ENCODE results near the gene NUBP2. TPM values are rescaled to one million over a fixed set of nuclear protein-coding genes. Genes with fewer than 3 reads are reported as not detected.

Gene NUBP2, protein sequence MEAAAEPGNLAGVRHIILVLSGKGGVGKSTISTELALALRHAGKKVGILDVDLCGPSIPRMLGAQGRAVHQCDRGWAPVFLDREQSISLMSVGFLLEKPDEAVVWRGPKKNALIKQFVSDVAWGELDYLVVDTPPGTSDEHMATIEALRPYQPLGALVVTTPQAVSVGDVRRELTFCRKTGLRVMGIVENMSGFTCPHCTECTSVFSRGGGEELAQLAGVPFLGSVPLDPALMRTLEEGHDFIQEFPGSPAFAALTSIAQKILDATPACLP
- 76.0 and 76.6 TPM in 2 replicates for total RNA-seq (2021)
- percentile 58 among the genes with signal in this experiment for Bru-seq, nascent RNA
- BruChase-seq, experiment 1, labeled RNA remaining after a 2-hour chase: percentile 64 among the genes with signal in this experiment
- BruChase-seq, experiment 2, labeled RNA remaining after a 6-hour chase: percentile 72 among the genes with signal in this experiment
- long read RNA-seq, transcript NUBP2-211 (5 exons, 2,196 nt): minor isoform, 5 of 167 reads
- long read RNA-seq, transcript NUBP2-201 (7 exons, 1,413 nt): major isoform, 87 of 167 reads
- long read RNA-seq, transcript NUBP2-215 (6 exons, 1,173 nt): minor isoform, 39 of 167 reads
- long read RNA-seq, partial matches to known transcripts: 12 of 167 reads
- long read RNA-seq, other reads (novel, unspliced or antisense): 20 of 167 reads

GRCh38 chr16:1782408-1783264 is at the start of gene NUBP2, which contains the start of gene SPSB3:
TSS of gene NUBP2 (plus strand) at chr16:1782960. CDS start at chr16:1783021, 61 bp downstream.
TSS of gene SPSB3 (minus strand) at chr16:1782571. CDS start at chr16:1781483, 1,088 bp downstream.
- H3K36me3 ChIP-seq (ENCODE audit: insufficient read depth, low read length, poor library complexity, severe bottlenecking): peaks cover 5% of the 10 kb centered on the region
- intact Hi-C loops (cut with micrococcal nuclease; ENCODE audit: unreplicated experiment): no loop called here
- H3K27me3 ChIP-seq (replicated peaks; ENCODE audit: insufficient read depth, low read depth, low read length, poor library complexity): no peaks in the 10 kb centered on the region
- H3K9me3 ChIP-seq (ENCODE audit: low read depth, low read length, poor library complexity, severe bottlenecking): no peaks in the 10 kb centered on the region
- peak; percentile 100 for DNase-seq (ENCODE audit: low spot score)
- no peak for TF ChIP-seq EZH2 (IDR thresholded peaks at IDR 0.05; ENCODE audit: borderline replicate concordance, low read depth, low read length, poor library complexity, severe bottlenecking)
- ChIA-PET CTCF (interaction anchor here (0.5 to 1.1 kb wide), 3 partner anchors 10 to 1165 kb away, joined by 3 to 4 read pairs (median 3); partner anchors contain the start of genes EME2, MRPS34 and TBC1D24), POLR2A (ENCODE audit: low non-redundant PET) (interaction anchor here (0.6 to 1.0 kb wide), 4 partner anchors 11 to 81 kb away, joined by 3 to 14 read pairs (median 10); no protein-coding TSS in a partner anchor)
- no peaks in the 10 kb centered on the region for H3K4me1 ChIP-seq (ENCODE audit: insufficient read depth, low read length, poor library complexity, severe bottlenecking)
- peak within 1 kb of the TSS; percentile 86 for H3K27ac ChIP-seq (ENCODE audit: low read depth, low read length, poor library complexity, severe bottlenecking)
- peak within 1 kb of the TSS; percentile 90 for H3K4me3 ChIP-seq (ENCODE audit: low read depth, low read length, poor library complexity, severe bottlenecking)
- BruUV-seq (replicated peaks): no TSS peak

DNA sequence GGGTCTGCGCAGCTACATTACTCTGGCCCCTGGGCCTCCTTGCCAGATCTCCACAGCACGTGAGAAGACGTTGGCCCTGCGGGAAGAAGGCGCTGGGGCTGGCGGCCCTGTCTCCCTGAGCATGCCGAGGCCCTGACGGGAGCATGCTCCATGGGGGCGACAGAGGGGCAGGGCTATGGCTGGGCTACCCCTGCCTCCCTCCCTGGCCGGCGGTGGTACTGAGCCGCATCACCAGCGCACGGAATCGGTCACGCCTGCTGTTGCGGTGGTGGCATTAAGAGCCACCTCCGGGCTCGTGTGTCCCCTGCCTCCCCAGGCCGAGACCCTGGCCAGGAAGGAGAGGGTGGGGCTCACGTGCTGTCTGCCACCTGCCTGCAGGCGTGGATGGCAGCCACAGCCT is 48.6 kb upstream of the NUBP2 start:
- BruUV-seq (replicated peaks): no TSS peak
- no peak overlapping the region for H3K4me3 ChIP-seq (ENCODE audit: low read depth, low read length, poor library complexity, severe bottlenecking)
- peaks cover 6% of the 10 kb centered on the region for H3K9me3 ChIP-seq (ENCODE audit: low read depth, low read length, poor library complexity, severe bottlenecking)
- no peak overlapping the region for H3K27ac ChIP-seq (ENCODE audit: low read depth, low read length, poor library complexity, severe bottlenecking)
- TF ChIP-seq, protein P1, sequence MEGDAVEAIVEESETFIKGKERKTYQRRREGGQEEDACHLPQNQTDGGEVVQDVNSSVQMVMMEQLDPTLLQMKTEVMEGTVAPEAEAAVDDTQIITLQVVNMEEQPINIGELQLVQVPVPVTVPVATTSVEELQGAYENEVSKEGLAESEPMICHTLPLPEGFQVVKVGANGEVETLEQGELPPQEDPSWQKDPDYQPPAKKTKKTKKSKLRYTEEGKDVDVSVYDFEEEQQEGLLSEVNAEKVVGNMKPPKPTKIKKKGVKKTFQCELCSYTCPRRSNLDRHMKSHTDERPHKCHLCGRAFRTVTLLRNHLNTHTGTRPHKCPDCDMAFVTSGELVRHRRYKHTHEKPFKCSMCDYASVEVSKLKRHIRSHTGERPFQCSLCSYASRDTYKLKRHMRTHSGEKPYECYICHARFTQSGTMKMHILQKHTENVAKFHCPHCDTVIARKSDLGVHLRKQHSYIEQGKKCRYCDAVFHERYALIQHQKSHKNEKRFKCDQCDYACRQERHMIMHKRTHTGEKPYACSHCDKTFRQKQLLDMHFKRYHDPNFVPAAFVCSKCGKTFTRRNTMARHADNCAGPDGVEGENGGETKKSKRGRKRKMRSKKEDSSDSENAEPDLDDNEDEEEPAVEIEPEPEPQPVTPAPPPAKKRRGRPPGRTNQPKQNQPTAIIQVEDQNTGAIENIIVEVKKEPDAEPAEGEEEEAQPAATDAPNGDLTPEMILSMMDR (conservative IDR thresholded peaks at IDR 0.05; ENCODE audit: low read depth, low read length): no peak
- no peak for TF ChIP-seq EZH2 (IDR thresholded peaks at IDR 0.05; ENCODE audit: borderline replicate concordance, low read depth, low read length, poor library complexity, severe bottlenecking)
- ChIA-PET CTCF (no interaction called here), POLR2A (ENCODE audit: low non-redundant PET) (no interaction called here)
- intact Hi-C loops (cut with micrococcal nuclease; ENCODE audit: unreplicated experiment): no loop called here
- no peak for DNase-seq (ENCODE audit: low spot score)
- H3K36me3 ChIP-seq (ENCODE audit: insufficient read depth, low read length, poor library complexity, severe bottlenecking): peaks cover 8% of the 10 kb centered on the region
- H3K4me1 ChIP-seq (ENCODE audit: insufficient read depth, low read length, poor library complexity, severe bottlenecking): no peaks in the 10 kb centered on the region
- H3K27me3 ChIP-seq (replicated peaks; ENCODE audit: insufficient read depth, low read depth, low read length, poor library complexity): no peaks in the 10 kb centered on the region

GRCh38 chr16:1734816-1735215 is 47.9 kb upstream of the NUBP2 start:
- POLR2A ChIA-PET (ENCODE audit: low non-redundant PET): no interaction called here
- Histone ChIP-seq H3K4me1 (ENCODE audit: insufficient read depth, low read length, poor library complexity, severe bottlenecking) (no peaks in the 10 kb centered on the region), H3K4me3 (ENCODE audit: low read depth, low read length, poor library complexity, severe bottlenecking) (no peak overlapping the region), H3K27ac (ENCODE audit: low read depth, low read length, poor library complexity, severe bottlenecking) (no peak overlapping the region), H3K36me3 (ENCODE audit: insufficient read depth, low read length, poor library complexity, severe bottlenecking) (peaks cover 8% of the 10 kb centered on the region), H3K9me3 (ENCODE audit: low read depth, low read length, poor library complexity, severe bottlenecking) (peaks cover 6% of the 10 kb centered on the region), H3K27me3 (replicated peaks; ENCODE audit: insufficient read depth, low read depth, low read length, poor library complexity) (no peaks in the 10 kb centered on the region)
- TF ChIP-seq EZH2 (IDR thresholded peaks at IDR 0.05; ENCODE audit: borderline replicate concordance, low read depth, low read length, poor library complexity, severe bottlenecking): no peak
- TF ChIP-seq, protein P1 (conservative IDR thresholded peaks at IDR 0.05; ENCODE audit: low read depth, low read length): no peak
- CTCF ChIA-PET: no interaction called here
- no peak for DNase-seq (ENCODE audit: low spot score)
- intact Hi-C loops (cut with micrococcal nuclease; ENCODE audit: unreplicated experiment): no loop called here
- no TSS peak for BruUV-seq (replicated peaks)
